ENCODE results near the gene CDH13. TPM values are rescaled to one million over a fixed set of nuclear protein-coding genes. Genes with fewer than 3 reads are reported as not detected.

CDH13 gene
- polyA plus RNA-seq, 1 donor, result 8.7 TPM

GRCh38 chr16:83245061-83245460 is 618.3 kb downstream of the CDH13 start:
- DNase-seq, result no peak

GRCh38 chr16:83247767-83248372 is 621.1 kb downstream of the CDH13 start:
- no peak for DNase-seq

GRCh38 chr16:83248735-83249463 is 622.1 kb downstream of the CDH13 start:
- no peak for DNase-seq

- no peak for DNase-seq
Measured at GRCh38 chr16:83253521-83253920, 626.8 kb downstream of the CDH13 start.

- DNase-seq, result no peak
Measured at GRCh38 chr16:83258366-83258928, 631.7 kb downstream of the CDH13 start.

GRCh38 chr16:83266848-83267553 is 640.2 kb downstream of the CDH13 start:
- DNase-seq, result no peak

GRCh38 chr16:83268169-83268568 is 641.4 kb downstream of the CDH13 start:
- no peak for DNase-seq

- DNase-seq, result no peak
Measured at GRCh38 chr16:83269048-83269447, 642.3 kb downstream of the CDH13 start.

- no peak for DNase-seq
Measured at GRCh38 chr16:83269541-83269940, 642.8 kb downstream of the CDH13 start.

GRCh38 chr16:83270061-83270460 is 643.3 kb downstream of the CDH13 start:
- DNase-seq, result no peak

GRCh38 chr16:83270640-83271039 is 643.9 kb downstream of the CDH13 start:
- no peak for DNase-seq

- DNase-seq, result no peak
Measured at GRCh38 chr16:83271123-83271522, 644.4 kb downstream of the CDH13 start.

GRCh38 chr16:83271970-83272575 is 645.3 kb downstream of the CDH13 start:
- no peak for DNase-seq

- no peak for DNase-seq
Measured at GRCh38 chr16:83272843-83273242, 646.1 kb downstream of the CDH13 start.

GRCh38 chr16:83273504-83274173 is 646.9 kb downstream of the CDH13 start:
- no peak for DNase-seq

GRCh38 chr16:83279251-83279650 is 652.5 kb downstream of the CDH13 start:
- DNase-seq, result no peak

- no peak for DNase-seq
Measured at GRCh38 chr16:83285921-83286320, 659.2 kb downstream of the CDH13 start.

- no peak for DNase-seq
Measured at GRCh38 chr16:83296505-83296904, 669.7 kb downstream of the CDH13 start.

GRCh38 chr16:83298541-83298940 is 671.8 kb downstream of the CDH13 start:
- DNase-seq, result no peak

GRCh38 chr16:83300326-83300725 is 673.6 kb downstream of the CDH13 start:
- no peak for DNase-seq

- DNase-seq, result no peak
Measured at GRCh38 chr16:83301971-83302370, 675.2 kb downstream of the CDH13 start.

GRCh38 chr16:83302853-83303252 is 676.1 kb downstream of the CDH13 start:
- DNase-seq, result no peak

Measured in left kidney (tissue), 2 donors.